WTC11 (cell line): ENCODE results near the gene DNAAF3.

Experiments
- NR2C2 ChIP-seq: sonication (generic); formaldehyde crosslinking; IDR thresholded peaks from 2 replicates; pipeline ENCODE4 v1.8.0; 2022; ENCODE audit warnings: mild to moderate bottlenecking, missing genetic modification reagents
- ZNF423 ChIP-seq: fragments of 250-450 bp; sonication (Bioruptor Pico); IDR thresholded peaks from 2 replicates; pipeline ENCODE4 v2.1.2; 2022; ENCODE audit warnings: mild to moderate bottlenecking, moderate library complexity
- TF ChIP-seq, protein P1 (sequence below): fragments of 200-600 bp; IDR thresholded peaks from 2 replicates; pipeline ENCODE4 v1.8.0; 2022; ENCODE audit warnings: antibody characterized with exemption
- TF ChIP-seq, protein P2 (sequence below): sonication (generic); formaldehyde crosslinking; IDR thresholded peaks from 2 replicates; pipeline ENCODE4 v1.8.1; 2022; ENCODE audit warnings: mild to moderate bottlenecking, missing genetic modification reagents, moderate library complexity, borderline replicate concordance

DNA sequence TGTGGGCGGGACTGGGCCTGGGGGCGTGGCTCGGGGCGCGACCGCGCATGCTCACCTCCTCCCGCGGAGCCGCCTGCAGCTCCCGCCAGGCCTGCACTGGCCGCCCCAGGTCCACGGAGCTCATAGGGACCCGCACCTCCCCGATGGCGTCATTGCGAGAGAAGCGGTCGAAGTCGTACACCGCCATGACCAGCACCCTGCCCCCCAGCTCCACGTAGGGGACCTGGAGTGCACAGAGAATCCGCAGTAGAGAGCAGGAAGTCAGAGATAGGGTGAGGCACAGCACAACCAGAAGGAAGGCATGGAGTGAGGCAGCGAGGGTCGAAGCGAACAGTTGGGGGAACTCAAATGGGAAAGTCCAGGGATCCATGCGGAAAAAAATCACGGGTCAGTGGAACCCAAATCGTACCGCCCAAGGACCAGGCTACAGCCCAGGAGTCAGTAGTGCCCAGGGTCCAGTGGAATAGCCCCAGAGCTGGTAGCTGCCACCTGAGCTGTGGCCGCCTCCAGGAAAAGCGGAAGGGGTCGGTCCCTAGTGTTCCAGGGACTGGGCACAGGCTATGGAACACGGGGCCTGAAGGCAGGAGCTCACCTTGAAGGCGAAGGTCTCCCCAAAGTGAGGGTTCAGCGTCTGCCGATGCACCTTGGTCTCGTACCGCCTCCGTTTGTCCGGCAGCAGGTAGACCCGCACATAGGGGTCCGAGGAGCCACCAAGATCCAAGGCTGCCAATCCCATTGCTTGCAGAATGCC is 8.9 kb upstream of the DNAAF3 start:
- TF ChIP-seq, protein P1, sequence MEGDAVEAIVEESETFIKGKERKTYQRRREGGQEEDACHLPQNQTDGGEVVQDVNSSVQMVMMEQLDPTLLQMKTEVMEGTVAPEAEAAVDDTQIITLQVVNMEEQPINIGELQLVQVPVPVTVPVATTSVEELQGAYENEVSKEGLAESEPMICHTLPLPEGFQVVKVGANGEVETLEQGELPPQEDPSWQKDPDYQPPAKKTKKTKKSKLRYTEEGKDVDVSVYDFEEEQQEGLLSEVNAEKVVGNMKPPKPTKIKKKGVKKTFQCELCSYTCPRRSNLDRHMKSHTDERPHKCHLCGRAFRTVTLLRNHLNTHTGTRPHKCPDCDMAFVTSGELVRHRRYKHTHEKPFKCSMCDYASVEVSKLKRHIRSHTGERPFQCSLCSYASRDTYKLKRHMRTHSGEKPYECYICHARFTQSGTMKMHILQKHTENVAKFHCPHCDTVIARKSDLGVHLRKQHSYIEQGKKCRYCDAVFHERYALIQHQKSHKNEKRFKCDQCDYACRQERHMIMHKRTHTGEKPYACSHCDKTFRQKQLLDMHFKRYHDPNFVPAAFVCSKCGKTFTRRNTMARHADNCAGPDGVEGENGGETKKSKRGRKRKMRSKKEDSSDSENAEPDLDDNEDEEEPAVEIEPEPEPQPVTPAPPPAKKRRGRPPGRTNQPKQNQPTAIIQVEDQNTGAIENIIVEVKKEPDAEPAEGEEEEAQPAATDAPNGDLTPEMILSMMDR = no peak
- TF ChIP-seq NR2C2 (CRISPR knock-in tag) = no peak
- no peak for TF ChIP-seq ZNF423 (CRISPR knock-in tag)
- TF ChIP-seq, protein P2, sequence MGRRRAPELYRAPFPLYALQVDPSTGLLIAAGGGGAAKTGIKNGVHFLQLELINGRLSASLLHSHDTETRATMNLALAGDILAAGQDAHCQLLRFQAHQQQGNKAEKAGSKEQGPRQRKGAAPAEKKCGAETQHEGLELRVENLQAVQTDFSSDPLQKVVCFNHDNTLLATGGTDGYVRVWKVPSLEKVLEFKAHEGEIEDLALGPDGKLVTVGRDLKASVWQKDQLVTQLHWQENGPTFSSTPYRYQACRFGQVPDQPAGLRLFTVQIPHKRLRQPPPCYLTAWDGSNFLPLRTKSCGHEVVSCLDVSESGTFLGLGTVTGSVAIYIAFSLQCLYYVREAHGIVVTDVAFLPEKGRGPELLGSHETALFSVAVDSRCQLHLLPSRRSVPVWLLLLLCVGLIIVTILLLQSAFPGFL (CRISPR knock-in tag) = no peak
